Measurements from ENCODE around the gene SYCP2L.

DNA sequence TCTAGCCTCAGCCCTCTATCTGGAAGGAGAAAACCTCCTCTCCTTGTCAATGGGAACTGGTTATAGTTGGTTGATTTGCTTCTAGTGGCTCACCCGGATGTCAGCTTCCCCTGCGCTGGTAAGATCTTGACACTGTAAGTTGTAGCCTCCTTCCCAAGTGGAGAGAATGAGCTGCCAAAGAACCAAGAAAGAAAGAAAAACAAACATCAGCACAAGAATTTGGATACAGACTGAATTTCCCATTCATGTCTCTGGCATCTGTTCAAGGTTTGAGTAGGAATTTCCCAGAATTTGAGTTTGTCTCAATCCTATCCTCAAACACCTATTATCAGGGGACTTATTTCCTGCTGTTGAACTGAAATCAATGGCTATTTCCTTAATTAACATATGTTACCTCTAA lies 113.1 kb downstream of the SYCP2L start:
- TF ChIP-seq, protein P1, sequence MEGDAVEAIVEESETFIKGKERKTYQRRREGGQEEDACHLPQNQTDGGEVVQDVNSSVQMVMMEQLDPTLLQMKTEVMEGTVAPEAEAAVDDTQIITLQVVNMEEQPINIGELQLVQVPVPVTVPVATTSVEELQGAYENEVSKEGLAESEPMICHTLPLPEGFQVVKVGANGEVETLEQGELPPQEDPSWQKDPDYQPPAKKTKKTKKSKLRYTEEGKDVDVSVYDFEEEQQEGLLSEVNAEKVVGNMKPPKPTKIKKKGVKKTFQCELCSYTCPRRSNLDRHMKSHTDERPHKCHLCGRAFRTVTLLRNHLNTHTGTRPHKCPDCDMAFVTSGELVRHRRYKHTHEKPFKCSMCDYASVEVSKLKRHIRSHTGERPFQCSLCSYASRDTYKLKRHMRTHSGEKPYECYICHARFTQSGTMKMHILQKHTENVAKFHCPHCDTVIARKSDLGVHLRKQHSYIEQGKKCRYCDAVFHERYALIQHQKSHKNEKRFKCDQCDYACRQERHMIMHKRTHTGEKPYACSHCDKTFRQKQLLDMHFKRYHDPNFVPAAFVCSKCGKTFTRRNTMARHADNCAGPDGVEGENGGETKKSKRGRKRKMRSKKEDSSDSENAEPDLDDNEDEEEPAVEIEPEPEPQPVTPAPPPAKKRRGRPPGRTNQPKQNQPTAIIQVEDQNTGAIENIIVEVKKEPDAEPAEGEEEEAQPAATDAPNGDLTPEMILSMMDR (IDR thresholded peaks at IDR 0.05 in 2 of 3, conservative IDR thresholded peaks at IDR 0.05 in 1 of 3; ENCODE audit: borderline replicate concordance in 1 of 3, insufficient read depth in 1 of 3, low read depth in 2 of 3, low read length in 2 of 3), result no peak
- no peak for TF ChIP-seq EZH2 (IDR thresholded peaks at IDR 0.05)
- TF ChIP-seq POLR2A (IDR thresholded peaks at IDR 0.05; ENCODE audit: borderline replicate concordance, extremely low read depth, insufficient read depth, insufficient read length), result no peak
- no peak for TF ChIP-seq EGR1 (IDR thresholded peaks at IDR 0.05; ENCODE audit: low read depth)
- no peak for TF ChIP-seq ELF1 (IDR thresholded peaks at IDR 0.05; ENCODE audit: borderline replicate concordance, low read depth)
- no peak for TF ChIP-seq CEBPB (IDR thresholded peaks at IDR 0.05; ENCODE audit: low read depth)
- TF ChIP-seq EZH2phosphoT487 (IDR thresholded peaks at IDR 0.05; ENCODE audit: borderline replicate concordance), result no peak
- TF ChIP-seq, protein P2, sequence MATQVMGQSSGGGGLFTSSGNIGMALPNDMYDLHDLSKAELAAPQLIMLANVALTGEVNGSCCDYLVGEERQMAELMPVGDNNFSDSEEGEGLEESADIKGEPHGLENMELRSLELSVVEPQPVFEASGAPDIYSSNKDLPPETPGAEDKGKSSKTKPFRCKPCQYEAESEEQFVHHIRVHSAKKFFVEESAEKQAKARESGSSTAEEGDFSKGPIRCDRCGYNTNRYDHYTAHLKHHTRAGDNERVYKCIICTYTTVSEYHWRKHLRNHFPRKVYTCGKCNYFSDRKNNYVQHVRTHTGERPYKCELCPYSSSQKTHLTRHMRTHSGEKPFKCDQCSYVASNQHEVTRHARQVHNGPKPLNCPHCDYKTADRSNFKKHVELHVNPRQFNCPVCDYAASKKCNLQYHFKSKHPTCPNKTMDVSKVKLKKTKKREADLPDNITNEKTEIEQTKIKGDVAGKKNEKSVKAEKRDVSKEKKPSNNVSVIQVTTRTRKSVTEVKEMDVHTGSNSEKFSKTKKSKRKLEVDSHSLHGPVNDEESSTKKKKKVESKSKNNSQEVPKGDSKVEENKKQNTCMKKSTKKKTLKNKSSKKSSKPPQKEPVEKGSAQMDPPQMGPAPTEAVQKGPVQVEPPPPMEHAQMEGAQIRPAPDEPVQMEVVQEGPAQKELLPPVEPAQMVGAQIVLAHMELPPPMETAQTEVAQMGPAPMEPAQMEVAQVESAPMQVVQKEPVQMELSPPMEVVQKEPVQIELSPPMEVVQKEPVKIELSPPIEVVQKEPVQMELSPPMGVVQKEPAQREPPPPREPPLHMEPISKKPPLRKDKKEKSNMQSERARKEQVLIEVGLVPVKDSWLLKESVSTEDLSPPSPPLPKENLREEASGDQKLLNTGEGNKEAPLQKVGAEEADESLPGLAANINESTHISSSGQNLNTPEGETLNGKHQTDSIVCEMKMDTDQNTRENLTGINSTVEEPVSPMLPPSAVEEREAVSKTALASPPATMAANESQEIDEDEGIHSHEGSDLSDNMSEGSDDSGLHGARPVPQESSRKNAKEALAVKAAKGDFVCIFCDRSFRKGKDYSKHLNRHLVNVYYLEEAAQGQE (IDR thresholded peaks at IDR 0.05; ENCODE audit: low read depth), result no peak
- no peak for TF ChIP-seq TCF7L2 (IDR thresholded peaks at IDR 0.05; ENCODE audit: borderline replicate concordance, extremely low read depth, insufficient read depth, insufficient read length)
- no peak for TF ChIP-seq SIN3A (IDR thresholded peaks at IDR 0.05; ENCODE audit: low read depth)
